Measurements from ENCODE around the gene YY1.

Gene YY1

GRCh38 chr14:100192672-100193416 is 46.1 kb upstream of the YY1 start (continued):
- TF ChIP-seq ATF2 (tag by site-specific recombination; IDR thresholded peaks at IDR 0.05; ENCODE audit: low read depth): no peak
- no peak for TF ChIP-seq ZNF221 (tag by site-specific recombination; IDR thresholded peaks at IDR 0.05; ENCODE audit: borderline replicate concordance)
- 0 out of 2 replicates have a peak, but pooled peaks have one; percentile 43 for TF ChIP-seq REST (tag by site-specific recombination; IDR thresholded peaks at IDR 0.05)
- TF ChIP-seq ZFP37 (tag by site-specific recombination; IDR thresholded peaks at IDR 0.05): 0 out of 2 replicates have a peak, but pooled peaks have one; percentile 47
- TF ChIP-seq, protein P1, sequence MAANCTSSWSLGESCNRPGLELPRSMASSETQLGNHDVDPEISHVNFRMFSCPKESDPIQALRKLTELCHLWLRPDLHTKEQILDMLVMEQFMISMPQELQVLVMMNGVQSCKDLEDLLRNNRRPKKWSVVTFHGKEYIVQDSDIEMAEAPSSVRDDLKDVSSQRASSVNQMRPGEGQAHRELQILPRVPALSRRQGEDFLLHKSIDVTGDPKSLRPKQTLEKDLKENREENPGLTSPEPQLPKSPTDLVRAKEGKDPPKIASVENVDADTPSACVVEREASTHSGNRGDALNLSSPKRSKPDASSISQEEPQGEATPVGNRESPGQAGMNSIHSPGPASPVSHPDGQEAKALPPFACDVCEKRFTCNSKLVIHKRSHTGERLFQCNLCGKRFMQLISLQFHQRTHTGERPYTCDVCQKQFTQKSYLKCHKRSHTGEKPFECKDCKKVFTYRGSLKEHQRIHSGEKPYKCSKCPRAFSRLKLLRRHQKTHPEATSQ (tag by site-specific recombination; IDR thresholded peaks at IDR 0.05): no peak; the same call in 1 of the 2 replicates
- TF ChIP-seq AEBP2 (tag by site-specific recombination; IDR thresholded peaks at IDR 0.05; ENCODE audit: borderline replicate concordance): no peak
- TF ChIP-seq ZNF624 (tag by site-specific recombination; IDR thresholded peaks at IDR 0.05): no peak
- TF ChIP-seq ZFP41 (tag by site-specific recombination; IDR thresholded peaks at IDR 0.05; ENCODE audit: borderline replicate concordance): no peak
- TF ChIP-seq ZNF529 (tag by site-specific recombination; IDR thresholded peaks at IDR 0.05; ENCODE audit: insufficient replicate concordance): no peak
- no peak; the same call in 1 of the 2 replicates for TF ChIP-seq ZNF398 (tag by site-specific recombination; IDR thresholded peaks at IDR 0.05)
- no peak for TF ChIP-seq ZNF114 (tag by site-specific recombination; IDR thresholded peaks at IDR 0.05)
- TF ChIP-seq ZNF792 (tag by site-specific recombination; IDR thresholded peaks at IDR 0.05): peak; percentile 81; the same call in 1 of the 2 replicates
- no peak; the same call in 1 of the 2 replicates for TF ChIP-seq ZBTB48 (tag by site-specific recombination; IDR thresholded peaks at IDR 0.05)
- no peak for TF ChIP-seq ZNF239 (tag by site-specific recombination; IDR thresholded peaks at IDR 0.05)
- peak; percentile 80 for TF ChIP-seq KLF9 (tag by site-specific recombination; IDR thresholded peaks at IDR 0.05; ENCODE audit: low read depth)
- no peak for TF ChIP-seq SETDB1 (IDR thresholded peaks at IDR 0.05; ENCODE audit: insufficient read length, low read length)
- TF ChIP-seq ZNF391 (tag by site-specific recombination; IDR thresholded peaks at IDR 0.05; ENCODE audit: borderline replicate concordance, low read depth): no peak; the same call in 1 of the 2 replicates
- TF ChIP-seq ZNF155 (tag by site-specific recombination; IDR thresholded peaks at IDR 0.05): no peak
- TF ChIP-seq, protein P2, sequence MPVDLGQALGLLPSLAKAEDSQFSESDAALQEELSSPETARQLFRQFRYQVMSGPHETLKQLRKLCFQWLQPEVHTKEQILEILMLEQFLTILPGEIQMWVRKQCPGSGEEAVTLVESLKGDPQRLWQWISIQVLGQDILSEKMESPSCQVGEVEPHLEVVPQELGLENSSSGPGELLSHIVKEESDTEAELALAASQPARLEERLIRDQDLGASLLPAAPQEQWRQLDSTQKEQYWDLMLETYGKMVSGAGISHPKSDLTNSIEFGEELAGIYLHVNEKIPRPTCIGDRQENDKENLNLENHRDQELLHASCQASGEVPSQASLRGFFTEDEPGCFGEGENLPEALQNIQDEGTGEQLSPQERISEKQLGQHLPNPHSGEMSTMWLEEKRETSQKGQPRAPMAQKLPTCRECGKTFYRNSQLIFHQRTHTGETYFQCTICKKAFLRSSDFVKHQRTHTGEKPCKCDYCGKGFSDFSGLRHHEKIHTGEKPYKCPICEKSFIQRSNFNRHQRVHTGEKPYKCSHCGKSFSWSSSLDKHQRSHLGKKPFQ (tag by site-specific recombination; IDR thresholded peaks at IDR 0.05): no peak
- peak; percentile 75 for TF ChIP-seq ZBTB11 (tag by site-specific recombination; conservative IDR thresholded peaks at IDR 0.05; ENCODE audit: low read depth)
- peak; percentile 76 for TF ChIP-seq ZNF660 (tag by site-specific recombination; IDR thresholded peaks at IDR 0.05)
- TF ChIP-seq ZNF335 (tag by site-specific recombination; conservative IDR thresholded peaks at IDR 0.05): peak; percentile 78

All from HEK293 (cell line).